Measurements from ENCODE around the gene SPOCK1.

The SPOCK1 gene

DNA sequence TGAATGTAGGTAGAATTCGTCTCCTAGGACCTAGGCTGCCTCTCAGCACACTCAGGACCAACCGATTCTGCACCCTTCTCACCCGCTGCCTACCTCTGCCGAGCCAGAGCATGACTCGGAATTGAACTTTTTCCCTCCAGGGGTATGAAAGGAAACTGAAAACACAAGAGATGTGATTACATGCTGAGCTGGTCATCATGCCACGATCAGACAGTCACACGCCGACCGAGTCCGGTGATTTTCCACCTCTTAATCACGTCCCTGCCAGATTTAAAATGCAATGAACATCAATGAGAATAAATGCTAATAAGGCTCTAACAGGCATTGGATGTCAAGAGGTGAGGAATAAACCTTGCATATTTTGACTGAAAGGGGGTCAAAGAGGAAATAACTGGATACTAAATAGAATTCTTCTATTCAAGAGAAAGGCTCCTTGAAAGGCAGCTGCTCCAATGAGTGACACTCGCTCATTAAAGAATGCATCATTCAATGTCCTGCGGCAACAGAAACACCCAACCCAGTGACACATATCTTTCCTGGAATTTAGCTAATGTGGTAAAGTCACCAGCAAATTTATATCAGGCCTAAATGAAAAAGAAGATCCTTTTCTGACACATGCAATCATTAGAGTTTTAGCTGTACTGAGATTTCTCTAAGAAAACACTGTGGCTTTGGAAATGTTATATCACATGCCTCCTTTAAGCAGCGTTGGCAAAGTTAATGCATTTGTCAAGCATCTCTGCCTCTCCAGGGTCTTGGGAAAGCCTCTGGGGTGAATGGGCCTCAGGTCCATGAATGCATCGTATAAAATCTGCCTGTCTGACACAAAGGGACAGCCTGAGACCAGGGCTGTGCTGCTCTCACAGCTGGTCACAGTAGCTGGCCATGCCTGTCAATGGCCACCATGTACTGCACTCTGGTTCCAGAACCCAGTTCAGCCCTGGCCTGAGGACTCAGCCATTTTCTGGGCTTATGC is 128.7 kb downstream of the SPOCK1 start:
- Histone ChIP-seq H3K79me2 (ENCODE audit: insufficient read depth, low read depth) (no peaks in the 10 kb centered on the region), H2AFZ (ENCODE audit: low read depth) (no peak overlapping the region), H4K20me1 (ENCODE audit: insufficient read depth) (no peaks in the 10 kb centered on the region), H3K4me1 (ENCODE audit: low read depth, poor library complexity, severe bottlenecking) (peaks cover 16% of the 10 kb centered on the region), H3K9ac (no peak overlapping the region), H3K36me3 (ENCODE audit: insufficient read depth) (no peaks in the 10 kb centered on the region), H3K4me2 (no peak overlapping the region), H3K27ac (no peak overlapping the region), H3K4me3 (IDR thresholded peaks at IDR 0.05; ENCODE audit: insufficient read depth, low read depth, low read length) (no peak overlapping the region), H3K27me3 (ENCODE audit: insufficient read depth, low read depth) (no peaks in the 10 kb centered on the region)
- TF ChIP-seq, protein P1, sequence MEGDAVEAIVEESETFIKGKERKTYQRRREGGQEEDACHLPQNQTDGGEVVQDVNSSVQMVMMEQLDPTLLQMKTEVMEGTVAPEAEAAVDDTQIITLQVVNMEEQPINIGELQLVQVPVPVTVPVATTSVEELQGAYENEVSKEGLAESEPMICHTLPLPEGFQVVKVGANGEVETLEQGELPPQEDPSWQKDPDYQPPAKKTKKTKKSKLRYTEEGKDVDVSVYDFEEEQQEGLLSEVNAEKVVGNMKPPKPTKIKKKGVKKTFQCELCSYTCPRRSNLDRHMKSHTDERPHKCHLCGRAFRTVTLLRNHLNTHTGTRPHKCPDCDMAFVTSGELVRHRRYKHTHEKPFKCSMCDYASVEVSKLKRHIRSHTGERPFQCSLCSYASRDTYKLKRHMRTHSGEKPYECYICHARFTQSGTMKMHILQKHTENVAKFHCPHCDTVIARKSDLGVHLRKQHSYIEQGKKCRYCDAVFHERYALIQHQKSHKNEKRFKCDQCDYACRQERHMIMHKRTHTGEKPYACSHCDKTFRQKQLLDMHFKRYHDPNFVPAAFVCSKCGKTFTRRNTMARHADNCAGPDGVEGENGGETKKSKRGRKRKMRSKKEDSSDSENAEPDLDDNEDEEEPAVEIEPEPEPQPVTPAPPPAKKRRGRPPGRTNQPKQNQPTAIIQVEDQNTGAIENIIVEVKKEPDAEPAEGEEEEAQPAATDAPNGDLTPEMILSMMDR (conservative IDR thresholded peaks at IDR 0.05; ENCODE audit: low read depth, low read length), result no peak

DNA sequence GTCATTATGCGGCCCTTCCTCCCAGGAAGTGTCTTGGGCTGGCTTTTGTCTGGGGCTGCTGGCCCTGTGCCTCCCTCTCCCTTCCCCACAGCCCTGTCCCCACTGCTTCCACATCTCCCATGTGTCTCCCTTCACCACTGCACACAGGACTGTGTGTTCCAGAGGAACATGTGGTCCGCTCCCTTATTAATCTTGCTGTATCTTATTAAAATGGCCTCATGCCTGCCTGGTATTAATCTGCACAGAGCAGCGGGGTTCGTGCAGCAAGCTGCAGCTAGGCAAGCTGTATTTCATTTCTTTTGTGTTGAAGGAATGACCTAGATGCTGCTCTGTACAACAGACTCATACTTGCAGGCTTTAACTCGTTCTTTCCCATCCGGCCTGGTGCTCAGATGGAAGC is 130.5 kb downstream of the SPOCK1 start:
- Histone ChIP-seq H4K20me1 (ENCODE audit: insufficient read depth) (no peaks in the 10 kb centered on the region), H2AFZ (ENCODE audit: low read depth) (no peak overlapping the region), H3K27me3 (ENCODE audit: insufficient read depth, low read depth) (no peaks in the 10 kb centered on the region), H3K36me3 (ENCODE audit: insufficient read depth) (no peaks in the 10 kb centered on the region), H3K4me2 (no peak overlapping the region), H3K27ac (no peak overlapping the region), H3K9ac (no peak overlapping the region), H3K4me3 (IDR thresholded peaks at IDR 0.05; ENCODE audit: insufficient read depth, low read depth, low read length) (no peak overlapping the region), H3K4me1 (ENCODE audit: low read depth, poor library complexity, severe bottlenecking) (peaks cover 16% of the 10 kb centered on the region), H3K79me2 (ENCODE audit: insufficient read depth, low read depth) (no peaks in the 10 kb centered on the region)
- TF ChIP-seq, protein P1 (conservative IDR thresholded peaks at IDR 0.05; ENCODE audit: low read depth, low read length), result no peak

DNA sequence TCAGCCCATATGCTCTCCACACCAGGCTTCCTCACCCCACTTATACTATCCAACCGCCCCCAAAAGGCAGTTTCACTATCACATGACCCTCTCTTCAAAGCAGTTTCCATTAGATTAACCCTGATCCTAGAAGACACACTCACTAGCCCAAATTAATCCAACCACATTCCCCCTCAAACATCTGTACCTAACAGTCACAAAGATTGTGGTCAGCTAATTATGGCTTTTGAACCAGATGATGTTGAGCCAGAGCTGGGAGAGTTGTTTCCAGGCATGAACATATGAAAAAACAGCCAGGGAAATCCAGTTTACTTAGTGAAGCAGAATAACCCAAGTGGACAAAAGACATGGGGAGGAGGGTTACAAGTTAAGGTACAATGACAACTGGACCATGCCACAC is 131.2 kb downstream of the SPOCK1 start:
- Histone ChIP-seq H3K9ac (no peak overlapping the region), H3K4me1 (ENCODE audit: low read depth, poor library complexity, severe bottlenecking) (peaks cover 16% of the 10 kb centered on the region), H3K36me3 (ENCODE audit: insufficient read depth) (no peaks in the 10 kb centered on the region), H4K20me1 (ENCODE audit: insufficient read depth) (no peaks in the 10 kb centered on the region), H3K4me2 (peak overlapping the region; percentile 45; the same call in 1 of the 2 replicates), H3K79me2 (ENCODE audit: insufficient read depth, low read depth) (no peaks in the 10 kb centered on the region), H3K27ac (peak overlapping the region; percentile 18; the same call in 1 of the 2 replicates), H3K4me3 (IDR thresholded peaks at IDR 0.05; ENCODE audit: insufficient read depth, low read depth, low read length) (no peak overlapping the region), H2AFZ (ENCODE audit: low read depth) (peak overlapping the region; percentile 7; the same call in 1 of the 2 replicates), H3K27me3 (ENCODE audit: insufficient read depth, low read depth) (no peaks in the 10 kb centered on the region)
- TF ChIP-seq, protein P1 (conservative IDR thresholded peaks at IDR 0.05; ENCODE audit: low read depth, low read length), result no peak

DNA sequence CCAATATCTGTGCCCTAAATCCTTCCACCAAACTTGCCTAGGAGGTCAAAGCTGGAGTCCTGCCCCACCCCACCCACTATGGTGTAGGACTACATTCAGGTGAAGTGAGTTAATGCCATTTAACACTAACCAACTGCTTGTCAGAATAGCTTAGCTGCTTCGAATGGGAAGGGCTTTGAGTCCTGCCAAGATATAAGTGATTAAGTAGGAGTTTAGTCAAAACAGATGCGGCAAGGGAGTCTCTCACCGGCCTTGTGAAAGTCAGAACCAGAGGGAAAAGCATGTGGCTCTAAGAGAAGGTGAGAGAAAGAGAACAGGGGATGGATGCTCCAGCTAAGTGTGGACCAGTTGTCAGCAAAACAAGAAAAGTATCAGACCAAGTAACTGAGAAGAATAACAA is 132.6 kb downstream of the SPOCK1 start:
- H3K4me3 ChIP-seq (IDR thresholded peaks at IDR 0.05; ENCODE audit: insufficient read depth, low read depth, low read length), result no peak overlapping the region
- no peaks in the 10 kb centered on the region for H4K20me1 ChIP-seq (ENCODE audit: insufficient read depth)
- no peaks in the 10 kb centered on the region for H3K27me3 ChIP-seq (ENCODE audit: insufficient read depth, low read depth)
- H3K36me3 ChIP-seq (ENCODE audit: insufficient read depth), result no peaks in the 10 kb centered on the region
- no peak overlapping the region for H3K9ac ChIP-seq
- peaks cover 16% of the 10 kb centered on the region for H3K4me1 ChIP-seq (ENCODE audit: low read depth, poor library complexity, severe bottlenecking)
- H2AFZ ChIP-seq (ENCODE audit: low read depth), result no peak overlapping the region
- H3K79me2 ChIP-seq (ENCODE audit: insufficient read depth, low read depth), result no peaks in the 10 kb centered on the region
- TF ChIP-seq, protein P1 (conservative IDR thresholded peaks at IDR 0.05; ENCODE audit: low read depth, low read length), result no peak
- no peak overlapping the region for H3K4me2 ChIP-seq
- H3K27ac ChIP-seq, result no peak overlapping the region
